Tibial artery (tissue), 4 donors: ENCODE results near the gene ANXA9.

Source experiments
- DNase-seq, 2 donors: peaks; one replicate each; pipeline ENCODE4 v3.0.0-alpha.2; 2019
- H3K27ac ChIP-seq, 2 donors: fragments of 200-600 bp; sonication (generic) in 1 of 2; 1 replicate in 1 of 2; 2 replicates in 1 of 2; pipeline ENCODE4 v1.5.1; 2018 to 2019; ENCODE audit warnings: mild to moderate bottlenecking in 1 of 2
- H3K27me3 ChIP-seq, 2 donors: fragments of 200-600 bp; sonication (generic) in 1 of 2; one replicate each; pipeline versions ENCODE4 v1.5.1 to v1.6.0; 2016 to 2019
- H3K36me3 ChIP-seq, 3 donors: fragments of 200-600 bp; sonication (generic) in 2 of 3; one replicate each; pipeline ENCODE4 v1.5.1; 2016 to 2019; ENCODE audit warnings: mild to moderate bottlenecking in 2 of 3
- H3K4me1 ChIP-seq, 4 donors: fragments of 200-600 bp; sonication (generic) in 2 of 4; 1 replicate in 3 of 4; 2 replicates in 1 of 4; pipeline ENCODE4 v1.5.1; 2016 to 2019
- H3K4me3 ChIP-seq, 2 donors: fragments of 200-600 bp; sonication (generic) in 1 of 2; 1 replicate in 1 of 2; 2 replicates in 1 of 2; pipeline ENCODE4 v1.5.1; 2018 to 2019; ENCODE audit warnings: mild to moderate bottlenecking in 2 of 2
- H3K9me3 ChIP-seq, 3 donors: fragments of 200-600 bp; sonication (generic) in 1 of 3; one replicate each; pipeline ENCODE4 v1.5.1; 2016 to 2019
- CTCF ChIP-seq, 2 experiments: fragments of 200-600 bp in 1 of 2; fragments of 450-650 bp in 1 of 2; IDR thresholded peaks; one replicate each; pipeline ENCODE4 v1.5.1; 2017 to 2019; ENCODE audit warnings: antibody characterized with exemption in 2 of 2, mild to moderate bottlenecking in 1 of 2, moderate library complexity in 1 of 2
- intact Hi-C: fragments of 100-400 bp; cut with DNase I; formaldehyde crosslinking; loops from one replicate; pipeline ENCODE4 v1.15.0; 2023; ENCODE audit warnings: low total_unique reads

The ANXA9 gene

DNA sequence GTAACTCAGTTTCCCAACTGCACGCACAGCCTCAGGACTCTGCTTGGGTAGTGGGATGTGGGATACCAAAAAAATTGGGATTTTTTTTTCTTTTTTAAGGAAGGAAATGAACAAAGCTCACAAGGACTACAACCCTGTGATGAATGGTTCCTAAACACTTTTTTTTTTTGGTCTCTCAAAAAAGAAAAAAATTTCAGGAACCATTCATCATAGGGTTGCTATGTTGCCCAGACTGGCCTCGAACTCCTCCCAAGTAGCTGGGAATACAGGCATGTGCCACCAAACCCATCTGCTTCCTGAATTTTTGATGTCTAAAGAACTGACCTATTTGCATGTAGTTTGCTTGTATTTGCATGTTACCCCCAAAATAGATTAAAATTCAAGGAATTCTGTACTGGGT, 17.8 kb downstream of the ANXA9 start:
- no peak for TF ChIP-seq CTCF (IDR thresholded peaks at IDR 0.05)
- intact Hi-C loops: loop anchor here (10.0 kb wide), 1 partner anchor 445 kb away; no protein-coding TSS in a partner anchor
- H3K27ac ChIP-seq: no peak overlapping the region

DNA sequence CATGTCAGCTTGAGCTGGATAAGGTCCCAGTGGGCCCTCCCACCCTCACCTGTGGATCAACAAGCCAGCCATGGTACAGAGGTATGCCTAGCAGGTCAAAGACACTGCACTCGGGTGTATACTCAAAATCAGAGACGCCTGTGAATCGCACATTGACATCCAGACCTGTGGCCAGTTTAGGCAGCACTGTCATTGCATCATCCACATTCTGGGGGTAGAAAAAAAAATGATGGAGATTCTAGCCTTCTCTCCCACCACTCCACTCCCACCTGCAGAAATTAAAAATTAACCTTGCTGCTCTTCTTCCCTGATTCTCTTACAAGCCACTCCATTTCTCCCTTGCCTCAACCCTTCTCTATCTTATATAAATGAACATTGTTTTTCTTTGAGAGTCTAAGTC, 18.3 kb downstream of the ANXA9 start:
- H3K27ac ChIP-seq: no peak overlapping the region
- peaks cover 19 to 58% (median 53%) of the 10 kb centered on the region in 3 donors for H3K36me3 ChIP-seq
- H3K9me3 ChIP-seq: no peaks in the 10 kb centered on the region
- peaks cover 0 to 35% (median 25%) of the 10 kb centered on the region in 4 donors for H3K4me1 ChIP-seq
- H3K4me3 ChIP-seq: no peak overlapping the region
- no peak for TF ChIP-seq CTCF (IDR thresholded peaks at IDR 0.05)
- no peaks in the 10 kb centered on the region for H3K27me3 ChIP-seq
- no peak for DNase-seq
- intact Hi-C loops: loop anchor here (10.0 kb wide), 1 partner anchor 446 kb away; no protein-coding TSS in a partner anchor

More for the DNA sequence above, 17.8 kb downstream of the ANXA9 start:
- DNase-seq: no peak
- Histone ChIP-seq H3K36me3 (peaks cover 19 to 58% (median 53%) of the 10 kb centered on the region in 3 donors), H3K9me3 (no peaks in the 10 kb centered on the region), H3K27me3 (no peaks in the 10 kb centered on the region), H3K4me3 (no peak overlapping the region), H3K4me1 (peaks cover 0 to 30% (median 20%) of the 10 kb centered on the region in 4 donors)

GRCh38 chr1:151001602-151002001, 19.5 kb downstream of the ANXA9 start:
- no peak overlapping the region for H3K4me3 ChIP-seq

DNA sequence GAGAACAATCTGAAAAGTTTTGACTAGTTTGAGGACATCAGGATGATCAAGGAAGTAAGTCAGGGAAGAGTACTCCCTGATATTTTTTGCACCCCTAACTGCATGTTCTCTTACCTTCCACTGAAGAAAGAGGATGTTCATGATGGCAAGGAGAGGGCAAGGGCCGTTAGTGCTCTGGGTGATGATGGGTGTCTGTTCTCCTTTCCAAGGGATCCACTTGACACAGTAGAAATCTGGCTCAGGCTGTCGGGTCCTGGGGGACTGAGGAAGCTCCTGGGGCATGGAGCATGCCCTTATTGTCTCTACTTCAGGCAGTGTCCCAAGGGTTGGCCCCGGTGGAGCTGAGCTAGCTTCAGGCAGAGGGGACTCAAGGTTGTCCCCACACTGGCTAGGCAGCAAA, 20.0 kb downstream of the ANXA9 start:
- Histone ChIP-seq H3K36me3 (peaks cover 19 to 54% (median 50%) of the 10 kb centered on the region in 3 donors), H3K4me1 (peaks cover 0 to 39% (median 32%) of the 10 kb centered on the region in 4 donors), H3K4me3 (no peak overlapping the region), H3K27ac (no peak overlapping the region), H3K27me3 (no peaks in the 10 kb centered on the region), H3K9me3 (no peaks in the 10 kb centered on the region)
- intact Hi-C loops: loop anchor here (10.0 kb wide), 1 partner anchor 447 kb away; no protein-coding TSS in a partner anchor
- no peak for DNase-seq
- TF ChIP-seq CTCF (IDR thresholded peaks at IDR 0.05): no peak

More at GRCh38 chr1:151001602-151002001, 19.5 kb downstream of the ANXA9 start:
- no peak for TF ChIP-seq CTCF (IDR thresholded peaks at IDR 0.05)
- no peak for DNase-seq
- peaks cover 19 to 58% (median 53%) of the 10 kb centered on the region in 3 donors for H3K36me3 ChIP-seq
- H3K9me3 ChIP-seq: no peaks in the 10 kb centered on the region
- intact Hi-C loops: loop anchor here (10.0 kb wide), 1 partner anchor 447 kb away; no protein-coding TSS in a partner anchor
- no peaks in the 10 kb centered on the region for H3K27me3 ChIP-seq
- no peak overlapping the region for H3K27ac ChIP-seq
- peaks cover 0 to 35% (median 28%) of the 10 kb centered on the region in 4 donors for H3K4me1 ChIP-seq

GRCh38 chr1:151002611-151003010, 20.5 kb downstream of the ANXA9 start:
- H3K9me3 ChIP-seq: no peaks in the 10 kb centered on the region
- H3K27ac ChIP-seq: no peak overlapping the region
- no peak for DNase-seq
- H3K4me1 ChIP-seq: peaks cover 0 to 44% (median 37%) of the 10 kb centered on the region in 4 donors
- intact Hi-C loops: loop anchor here (10.0 kb wide), 1 partner anchor 448 kb away; no protein-coding TSS in a partner anchor
- peaks cover 19 to 48% (median 44%) of the 10 kb centered on the region in 3 donors for H3K36me3 ChIP-seq
- TF ChIP-seq CTCF (IDR thresholded peaks at IDR 0.05): no peak
- no peak overlapping the region for H3K4me3 ChIP-seq
- H3K27me3 ChIP-seq: no peaks in the 10 kb centered on the region
